Activated naive CD4-positive, alpha-beta T cell treated with anti-CD3 and anti-CD28 coated beads, Interleukin-2, amount 50 U/mL, for 24 hours (primary cell): ENCODE measurements around the gene HTR7.

Experiments
- H3K27ac Mint-ChIP-seq: one replicate; pipeline ENCODE4 v1.8.0; 2021; ENCODE audit warnings: mild to moderate bottlenecking, mixed read lengths
- H3K27me3 Mint-ChIP-seq: one replicate; pipeline ENCODE4 v1.8.0; 2021; ENCODE audit warnings: mixed read lengths
- H3K36me3 Mint-ChIP-seq: one replicate; pipeline ENCODE4 v1.8.0; 2021; ENCODE audit warnings: mixed read lengths
- H3K4me1 Mint-ChIP-seq: one replicate; pipeline ENCODE4 v1.8.0; 2021; ENCODE audit warnings: mixed read lengths
- H3K4me3 Mint-ChIP-seq: one replicate; pipeline ENCODE4 v1.8.0; 2021; ENCODE audit warnings: mild to moderate bottlenecking, mixed read lengths
- H3K9me3 Mint-ChIP-seq: one replicate; pipeline ENCODE4 v1.8.0; 2021; ENCODE audit warnings: mixed read lengths

The HTR7 gene

GRCh38 chr10:90871279-90871765, 13.5 kb upstream of the HTR7 start:
- H3K36me3 Mint-ChIP-seq: peaks cover 4% of the 10 kb centered on the region
- H3K27ac Mint-ChIP-seq: peak overlapping the region; percentile 91
- H3K9me3 Mint-ChIP-seq: no peaks in the 10 kb centered on the region

GRCh38 chr10:90866050-90866598, 8.3 kb upstream of the HTR7 start:
- H3K9me3 Mint-ChIP-seq: no peaks in the 10 kb centered on the region
- H3K27ac Mint-ChIP-seq: no peak overlapping the region
- H3K4me3 Mint-ChIP-seq: no peak overlapping the region
- H3K36me3 Mint-ChIP-seq: no peaks in the 10 kb centered on the region
- H3K4me1 Mint-ChIP-seq: no peaks in the 10 kb centered on the region
- H3K27me3 Mint-ChIP-seq: peaks cover 34% of the 10 kb centered on the region

More at GRCh38 chr10:90871279-90871765, 13.5 kb upstream of the HTR7 start:
- peaks cover 16% of the 10 kb centered on the region for H3K27me3 Mint-ChIP-seq
- H3K4me3 Mint-ChIP-seq: peak overlapping the region; percentile 99
- H3K4me1 Mint-ChIP-seq: peaks cover 30% of the 10 kb centered on the region

- H3K36me3 Mint-ChIP-seq: no peaks in the 10 kb centered on the region
- peaks cover 35% of the 10 kb centered on the region for H3K27me3 Mint-ChIP-seq
- no peaks in the 10 kb centered on the region for H3K9me3 Mint-ChIP-seq
- no peaks in the 10 kb centered on the region for H3K4me1 Mint-ChIP-seq
- H3K27ac Mint-ChIP-seq: no peak overlapping the region
- no peak overlapping the region for H3K4me3 Mint-ChIP-seq
Measured at GRCh38 chr10:90865401-90865800, 7.6 kb upstream of the HTR7 start.

GRCh38 chr10:90862908-90863514, 5.2 kb upstream of the HTR7 start:
- peaks cover 39% of the 10 kb centered on the region for H3K27me3 Mint-ChIP-seq
- peaks cover 7% of the 10 kb centered on the region for H3K4me1 Mint-ChIP-seq
- no peaks in the 10 kb centered on the region for H3K9me3 Mint-ChIP-seq
- no peaks in the 10 kb centered on the region for H3K36me3 Mint-ChIP-seq
- H3K4me3 Mint-ChIP-seq: no peak overlapping the region
- H3K27ac Mint-ChIP-seq: no peak overlapping the region

GRCh38 chr10:90860790-90861189, 3.0 kb upstream of the HTR7 start:
- Mint-ChIP-seq H3K4me3 (no peak overlapping the region), H3K27ac (no peak overlapping the region), H3K27me3 (peaks cover 39% of the 10 kb centered on the region), H3K9me3 (no peaks in the 10 kb centered on the region), H3K4me1 (peaks cover 12% of the 10 kb centered on the region), H3K36me3 (no peaks in the 10 kb centered on the region)

GRCh38 chr10:90859321-90859751, 1.5 kb upstream of the HTR7 start:
- no peak overlapping the region for H3K4me3 Mint-ChIP-seq
- no peaks in the 10 kb centered on the region for H3K36me3 Mint-ChIP-seq
- H3K27ac Mint-ChIP-seq: no peak overlapping the region
- no peaks in the 10 kb centered on the region for H3K9me3 Mint-ChIP-seq
- peaks cover 12% of the 10 kb centered on the region for H3K4me1 Mint-ChIP-seq
- peaks cover 48% of the 10 kb centered on the region for H3K27me3 Mint-ChIP-seq

- H3K27me3 Mint-ChIP-seq: peaks cover 49% of the 10 kb centered on the region
- peaks cover 12% of the 10 kb centered on the region for H3K4me1 Mint-ChIP-seq
- peak overlapping the region; percentile 82 for H3K4me3 Mint-ChIP-seq
- no peak overlapping the region for H3K27ac Mint-ChIP-seq
- no peaks in the 10 kb centered on the region for H3K36me3 Mint-ChIP-seq
- no peaks in the 10 kb centered on the region for H3K9me3 Mint-ChIP-seq
Measured at GRCh38 chr10:90858461-90858968, 676 bp upstream of the HTR7 start.

GRCh38 chr10:90856964-90857634, 740 bp downstream of the HTR7 start:
- Mint-ChIP-seq H3K4me3 (peak overlapping the region; percentile 89), H3K27ac (no peak overlapping the region), H3K27me3 (peaks cover 50% of the 10 kb centered on the region), H3K4me1 (peaks cover 12% of the 10 kb centered on the region), H3K36me3 (no peaks in the 10 kb centered on the region), H3K9me3 (no peaks in the 10 kb centered on the region)

GRCh38 chr10:90856261-90856660, 1.6 kb downstream of the HTR7 start:
- Mint-ChIP-seq H3K36me3 (peaks cover 2% of the 10 kb centered on the region), H3K27me3 (peaks cover 53% of the 10 kb centered on the region), H3K4me3 (peak overlapping the region; percentile 33), H3K27ac (no peak overlapping the region), H3K9me3 (no peaks in the 10 kb centered on the region), H3K4me1 (peaks cover 12% of the 10 kb centered on the region)

GRCh38 chr10:90855126-90855525, 2.7 kb downstream of the HTR7 start:
- no peak overlapping the region for H3K27ac Mint-ChIP-seq
- no peak overlapping the region for H3K4me3 Mint-ChIP-seq
- peaks cover 11% of the 10 kb centered on the region for H3K36me3 Mint-ChIP-seq
- H3K9me3 Mint-ChIP-seq: peaks cover 10% of the 10 kb centered on the region
- peaks cover 17% of the 10 kb centered on the region for H3K4me1 Mint-ChIP-seq
- peaks cover 59% of the 10 kb centered on the region for H3K27me3 Mint-ChIP-seq

GRCh38 chr10:90849956-90850749, 7.7 kb downstream of the HTR7 start:
- no peak overlapping the region for H3K27ac Mint-ChIP-seq
- H3K4me3 Mint-ChIP-seq: no peak overlapping the region
- H3K27me3 Mint-ChIP-seq: peaks cover 46% of the 10 kb centered on the region
- H3K9me3 Mint-ChIP-seq: peaks cover 10% of the 10 kb centered on the region
- peaks cover 11% of the 10 kb centered on the region for H3K36me3 Mint-ChIP-seq
- H3K4me1 Mint-ChIP-seq: peaks cover 5% of the 10 kb centered on the region

- peaks cover 11% of the 10 kb centered on the region for H3K36me3 Mint-ChIP-seq
- H3K27ac Mint-ChIP-seq: no peak overlapping the region
- H3K9me3 Mint-ChIP-seq: peaks cover 10% of the 10 kb centered on the region
Measured at GRCh38 chr10:90847436-90847835, 10.4 kb downstream of the HTR7 start.

GRCh38 chr10:90846746-90847145, 11.1 kb downstream of the HTR7 start:
- Mint-ChIP-seq H3K27me3 (peaks cover 33% of the 10 kb centered on the region), H3K36me3 (peaks cover 10% of the 10 kb centered on the region), H3K4me3 (no peak overlapping the region), H3K9me3 (peaks cover 10% of the 10 kb centered on the region), H3K27ac (no peak overlapping the region), H3K4me1 (peaks cover 5% of the 10 kb centered on the region)

More at GRCh38 chr10:90847436-90847835, 10.4 kb downstream of the HTR7 start:
- Mint-ChIP-seq H3K4me3 (no peak overlapping the region), H3K27me3 (peaks cover 37% of the 10 kb centered on the region), H3K4me1 (peaks cover 5% of the 10 kb centered on the region)

GRCh38 chr10:90845726-90846125, 12.1 kb downstream of the HTR7 start:
- no peak overlapping the region for H3K4me3 Mint-ChIP-seq
- H3K27ac Mint-ChIP-seq: no peak overlapping the region
- peaks cover 5% of the 10 kb centered on the region for H3K36me3 Mint-ChIP-seq
- peaks cover 6% of the 10 kb centered on the region for H3K9me3 Mint-ChIP-seq
- H3K27me3 Mint-ChIP-seq: peaks cover 27% of the 10 kb centered on the region
- peaks cover 5% of the 10 kb centered on the region for H3K4me1 Mint-ChIP-seq

GRCh38 chr10:90842725-90843124, 15.1 kb downstream of the HTR7 start:
- peaks cover 20% of the 10 kb centered on the region for H3K27me3 Mint-ChIP-seq
- H3K36me3 Mint-ChIP-seq: no peaks in the 10 kb centered on the region
- H3K27ac Mint-ChIP-seq: no peak overlapping the region
- no peaks in the 10 kb centered on the region for H3K9me3 Mint-ChIP-seq
- H3K4me1 Mint-ChIP-seq: no peaks in the 10 kb centered on the region
- H3K4me3 Mint-ChIP-seq: no peak overlapping the region
